NCI-H128 (cell line): ENCODE results near the gene TMEM252.

Source experiments
- DNase-seq: peaks from one replicate; lab custom pipeline; 2025; ENCODE audit not compliant: unreplicated experiment; lab: John Stamatoyannopoulos, UW

TMEM252 gene

DNA sequence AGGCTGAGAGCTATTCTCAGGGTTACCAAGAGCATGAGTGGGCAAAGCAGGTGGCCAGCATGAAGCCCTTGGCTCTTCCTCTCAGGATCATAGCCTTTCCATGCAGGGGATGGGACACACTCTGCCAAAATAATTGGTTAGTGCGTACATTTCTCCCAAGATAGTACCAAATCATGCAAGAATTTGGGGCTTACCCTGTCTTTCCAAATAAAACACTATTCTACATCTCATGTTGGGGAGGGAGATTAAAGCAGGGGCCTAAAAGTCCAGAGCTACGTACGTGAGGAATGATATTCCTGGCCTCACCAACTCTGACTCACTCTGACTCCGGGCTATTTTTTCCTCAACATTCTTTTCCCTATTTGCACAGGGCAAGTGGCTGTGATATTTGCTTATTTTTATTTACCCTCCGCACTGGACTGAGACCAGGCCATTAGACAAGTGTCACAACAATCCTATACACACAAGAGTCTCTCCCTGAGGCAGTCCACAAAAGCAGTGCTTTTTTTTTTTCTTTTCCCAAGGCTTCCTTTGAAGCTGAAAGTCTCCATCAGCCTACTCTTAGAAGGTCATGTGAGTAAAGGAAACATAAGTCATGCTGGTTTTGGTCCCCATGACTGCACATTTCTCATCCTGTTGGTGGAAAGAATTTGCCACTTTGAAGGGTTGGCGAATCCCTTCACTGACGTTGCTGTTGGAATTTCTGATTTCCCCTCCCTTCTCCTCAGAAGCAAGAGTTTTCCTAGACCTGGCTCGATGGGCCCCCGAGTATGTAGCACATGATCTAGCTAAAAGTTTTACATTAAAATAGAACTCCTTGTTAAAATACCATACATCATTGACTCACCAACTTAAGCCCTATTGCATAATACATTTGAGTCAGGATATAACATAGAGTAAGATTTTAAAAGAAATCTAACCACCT lies 40.0 kb downstream of the TMEM252 start:
- DNase-seq: no peak

DNA sequence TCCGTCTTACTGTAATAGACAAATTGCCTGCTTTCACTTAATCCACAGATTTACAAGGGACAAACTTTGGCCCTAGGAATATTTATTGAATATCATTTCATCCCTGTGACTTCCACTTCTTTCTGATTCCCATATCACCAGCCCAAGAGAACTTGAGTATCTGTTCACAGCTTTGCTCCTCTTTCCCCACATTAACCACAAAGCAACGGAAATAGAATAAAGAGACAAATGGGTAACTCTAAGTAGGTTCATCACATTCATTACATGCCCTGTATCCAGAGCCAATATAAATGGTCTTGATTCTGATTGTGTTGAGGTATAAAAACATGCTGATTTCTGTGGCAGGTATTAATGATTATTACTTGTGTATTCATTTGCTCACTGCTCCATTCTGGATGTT lies 41.9 kb downstream of the TMEM252 start:
- no peak for DNase-seq

DNA sequence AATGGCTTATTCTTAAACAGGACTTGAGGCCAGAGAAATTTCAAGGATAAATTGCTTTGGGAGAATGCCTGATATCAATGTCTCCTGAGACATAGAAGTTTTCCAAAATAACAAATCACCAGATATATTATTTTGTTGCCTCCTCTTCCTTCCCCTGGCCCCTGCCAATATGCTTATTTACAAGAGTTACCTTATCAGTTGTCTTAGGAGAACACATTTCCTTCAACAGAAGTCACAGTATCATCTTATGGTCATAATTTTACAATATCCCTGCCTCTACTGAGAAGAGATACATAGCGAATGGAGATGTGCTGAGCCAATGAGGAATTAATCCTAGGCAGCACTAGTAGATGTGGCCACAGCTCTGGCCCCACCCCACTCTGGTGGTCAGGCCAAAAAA lies 43.1 kb downstream of the TMEM252 start:
- no peak for DNase-seq

DNA sequence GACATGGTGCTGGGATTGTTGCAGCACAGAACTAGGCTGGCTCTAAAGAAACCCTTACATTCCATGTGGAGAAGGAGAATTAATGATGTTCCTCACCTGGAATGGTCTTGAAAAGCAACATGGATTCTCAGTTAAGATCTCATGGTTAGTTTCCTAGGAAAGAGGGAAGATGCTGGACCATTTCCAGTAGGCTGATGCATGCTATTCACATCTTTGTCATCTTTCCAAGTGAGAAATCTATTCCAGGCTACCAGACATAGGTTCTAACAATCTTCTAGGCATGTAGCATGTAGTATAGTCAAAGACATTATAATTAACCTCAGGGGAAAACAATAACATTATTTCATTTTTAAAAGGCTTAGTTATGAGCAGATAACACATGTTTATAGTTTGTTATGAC lies 44.3 kb downstream of the TMEM252 start:
- DNase-seq: no peak

DNA sequence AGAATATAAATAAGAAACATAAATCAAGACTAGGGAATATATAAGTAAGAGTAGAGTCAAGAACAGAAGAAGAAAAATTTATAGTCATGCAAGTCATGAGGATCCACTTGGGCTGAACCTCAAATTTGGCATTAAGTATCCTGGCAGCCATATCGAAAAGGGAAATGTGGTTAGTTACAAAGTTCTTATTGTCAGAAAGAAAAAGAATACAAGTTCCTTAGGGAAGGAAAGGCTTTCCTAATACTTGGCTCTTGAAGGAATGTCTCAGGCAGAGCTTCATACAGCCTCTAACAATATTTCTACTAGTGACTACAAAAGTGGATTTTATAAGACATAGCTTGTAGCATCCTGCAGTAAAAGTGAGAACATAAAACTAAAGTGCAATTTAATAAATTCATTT lies 45.4 kb downstream of the TMEM252 start:
- DNase-seq: no peak

DNA sequence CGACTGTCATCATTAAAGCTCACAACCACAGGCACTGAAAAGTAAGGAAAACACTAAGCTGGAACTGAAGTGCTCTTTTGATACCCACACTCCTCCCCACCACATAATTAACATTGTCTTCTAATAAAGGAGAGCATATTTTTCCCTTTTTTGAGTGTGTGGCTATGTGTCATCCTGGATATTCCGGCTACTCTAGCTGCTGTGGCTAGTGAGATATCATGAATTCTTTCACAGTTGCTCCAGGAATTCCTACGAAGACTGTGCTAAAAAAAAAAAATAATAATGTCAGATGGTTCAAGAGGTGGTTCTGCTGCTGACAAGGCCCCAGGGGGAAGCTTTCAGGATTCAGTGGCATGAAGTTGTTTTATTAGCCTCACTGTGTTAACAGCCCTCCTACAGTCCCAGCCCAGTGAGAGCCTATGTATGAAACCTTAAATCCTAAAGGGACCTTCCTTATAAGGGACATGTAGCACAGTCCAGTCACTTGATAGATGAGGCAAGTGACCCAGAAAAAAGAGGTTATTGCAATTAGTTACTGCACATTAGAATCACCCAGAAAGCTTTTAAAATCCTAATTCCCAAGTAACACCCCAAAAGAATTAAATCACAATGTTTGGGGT lies 46.6 kb downstream of the TMEM252 start:
- no peak for DNase-seq

DNA sequence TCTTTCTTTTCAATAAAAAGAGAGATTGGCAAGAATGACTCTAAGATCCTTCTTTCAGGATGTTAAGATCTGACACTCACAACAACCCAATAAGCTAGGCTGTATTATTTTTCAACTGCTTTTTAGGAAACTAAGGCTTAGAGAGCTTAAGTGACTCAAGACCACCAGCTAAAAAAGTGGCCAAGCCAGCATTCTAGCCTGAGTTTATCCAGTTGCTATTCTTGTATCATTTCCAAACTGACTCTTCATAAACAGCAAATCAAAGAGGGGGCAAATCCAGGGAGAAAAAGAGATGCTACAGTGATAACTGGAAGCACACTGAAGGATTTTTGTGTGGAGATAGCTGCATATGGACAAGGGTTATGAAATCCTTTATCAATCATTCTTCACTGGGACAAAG lies 47.1 kb downstream of the TMEM252 start:
- no peak for DNase-seq

DNA sequence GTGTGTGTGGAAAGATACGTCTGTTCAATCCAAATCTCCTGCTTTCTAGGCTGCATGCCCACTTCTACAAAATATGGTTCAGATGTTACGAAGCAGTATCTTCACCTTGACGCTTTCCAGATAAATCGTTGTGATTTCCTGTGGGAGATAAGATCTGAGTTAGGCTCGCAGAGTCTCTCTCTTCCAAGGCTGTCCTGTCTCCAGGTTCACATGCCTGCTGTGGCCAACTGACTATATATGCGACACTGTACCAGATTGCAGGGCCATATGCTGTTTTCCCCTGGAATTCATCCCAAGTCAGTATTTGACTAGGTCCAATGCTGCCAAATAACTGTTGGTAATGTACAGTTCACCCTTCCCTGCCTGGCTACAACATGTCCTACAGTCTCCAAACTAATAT lies 47.9 kb downstream of the TMEM252 start:
- DNase-seq: no peak

DNA sequence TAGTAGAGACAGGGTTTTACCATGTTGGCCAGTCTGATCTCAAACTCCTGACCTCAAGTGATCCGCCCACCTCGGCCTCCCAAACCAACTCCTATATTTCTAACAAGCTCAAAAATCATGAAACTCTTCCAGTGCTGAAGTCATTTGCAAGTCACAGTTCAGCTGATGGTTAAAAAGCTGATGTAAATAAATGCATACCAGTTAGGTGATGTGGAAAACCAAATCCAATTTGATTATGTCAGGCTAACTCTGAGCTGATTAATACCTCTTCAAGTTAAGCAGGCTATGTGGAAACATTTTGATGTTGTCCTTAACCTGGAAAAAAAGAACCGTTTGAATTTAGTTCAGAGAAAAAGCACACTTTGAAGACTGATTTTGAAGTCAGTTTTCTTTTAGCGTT lies 51.0 kb downstream of the TMEM252 start:
- no peak for DNase-seq

DNA sequence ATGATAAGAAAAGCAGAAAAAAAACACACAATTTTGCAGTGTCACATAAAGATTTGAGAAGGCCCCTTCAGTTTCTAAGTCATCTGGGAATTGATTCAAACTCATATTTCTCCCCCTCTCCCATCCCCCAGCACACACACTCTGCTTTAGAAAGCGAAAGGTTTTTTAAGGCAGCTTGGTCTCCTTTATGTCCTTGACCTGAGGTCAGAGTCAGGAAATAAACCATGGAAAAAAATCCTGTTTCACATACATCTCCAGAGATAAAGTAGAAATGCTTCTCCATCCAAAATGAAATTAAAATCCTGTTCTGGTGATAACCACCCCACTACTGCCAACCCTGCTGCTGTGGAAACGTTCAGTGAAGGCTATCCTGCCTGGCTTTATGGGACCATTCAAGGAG lies 52.6 kb downstream of the TMEM252 start:
- DNase-seq: no peak
